HepG2 (cell line): ENCODE data around the gene C2. TPM values are rescaled to one million over a fixed set of nuclear protein-coding genes. Genes with fewer than 3 reads are reported as not detected.

Experiments used
- ATF7 ChIP-seq, 2 experiments: fragments of 450-650 bp in 1 of 2; sonication (generic) in 1 of 2; formaldehyde crosslinking in 1 of 2; IDR thresholded peaks; 2 replicates each; pipeline versions ENCODE4 v1.4.0 to v1.6.1; 2016 to 2020; ENCODE audit warnings: antibody characterized with exemption in 1 of 2, mild to moderate bottlenecking in 1 of 2, missing genetic modification reagents in 1 of 2
- FUBP1 ChIP-seq: sonication (generic); formaldehyde crosslinking; IDR thresholded peaks from 2 replicates; pipeline ENCODE4 v1.5.1; 2020; ENCODE audit warnings: missing genetic modification reagents, mild to moderate bottlenecking, borderline replicate concordance
- HNF4G ChIP-seq, 2 experiments: sonication (generic) in 1 of 2; formaldehyde crosslinking in 1 of 2; IDR thresholded peaks; 2 replicates each; pipeline versions ENCODE4 v1.4.0 to v1.6.1; 2011 to 2020; ENCODE audit warnings: borderline replicate concordance in 2 of 2, low read depth in 2 of 2, mild to moderate bottlenecking in 2 of 2, low read length in 1 of 2, missing genetic modification reagents in 1 of 2, moderate library complexity in 1 of 2
- NAIF1 ChIP-seq: sonication (generic); formaldehyde crosslinking; IDR thresholded peaks from 2 replicates; pipeline ENCODE4 v1.5.0; 2020; ENCODE audit warnings: mild to moderate bottlenecking, missing genetic modification reagents, borderline replicate concordance
- NR3C1 ChIP-seq: sonication (generic); formaldehyde crosslinking; IDR thresholded peaks from 2 replicates; pipeline ENCODE4 v1.4.0; 2020; ENCODE audit warnings: missing genetic modification reagents
- POLR2AphosphoS2 ChIP-seq: IDR thresholded peaks from 2 replicates; pipeline ENCODE4 v1.6.1; 2011; ENCODE audit warnings: low read depth, low read length, improper control_type of control experiment
- PPARG ChIP-seq: conservative IDR thresholded peaks from 2 replicates; pipeline ENCODE4 v1.6.1; 2016; ENCODE audit warnings: missing biosample characterization, missing genetic modification reagents
- RNF2 ChIP-seq: fragments of 450-650 bp; conservative IDR thresholded peaks from 2 replicates; pipeline ENCODE4 v1.6.1; 2016; ENCODE audit warnings: low read depth
- SAP130 ChIP-seq: IDR thresholded peaks from 2 replicates; pipeline ENCODE4 v1.6.1; 2016; ENCODE audit warnings: low read depth
- SCMH1 ChIP-seq: sonication (generic); formaldehyde crosslinking; IDR thresholded peaks from 2 replicates; pipeline ENCODE4 v1.9.0; 2021; ENCODE audit warnings: missing genetic modification reagents, mild to moderate bottlenecking, borderline replicate concordance
- SIN3B ChIP-seq: fragments of 150-350 bp; IDR thresholded peaks from 2 replicates; pipeline ENCODE4 v1.6.1; 2014; ENCODE audit warnings: low read length
- SNRNP70 ChIP-seq: fragments of 200-400 bp; formaldehyde crosslinking; IDR thresholded peaks from 2 replicates; pipeline ENCODE4 v1.6.1; 2017; ENCODE audit warnings: mild to moderate bottlenecking, low read depth, low read length, moderate library complexity
- THAP7 ChIP-seq: sonication (generic); formaldehyde crosslinking; IDR thresholded peaks from 2 replicates; pipeline ENCODE4 v1.8.1; 2023; ENCODE audit warnings: mild to moderate bottlenecking, missing genetic modification reagents
- ZBTB2 ChIP-seq: sonication (generic); formaldehyde crosslinking; IDR thresholded peaks from 2 replicates; pipeline ENCODE4 v1.8.0; 2022; ENCODE audit warnings: low read depth, missing genetic modification reagents
- ZBTB26 ChIP-seq: IDR thresholded peaks from 2 replicates; pipeline ENCODE4 v1.6.1; 2016; ENCODE audit warnings: missing compliant biosample characterization, missing genetic modification reagents, borderline replicate concordance
- ZFP36 ChIP-seq: fragments of 150-350 bp; IDR thresholded peaks from 2 replicates; pipeline ENCODE4 v1.6.1; 2018; ENCODE audit warnings: borderline replicate concordance, low read length, low read depth; ENCODE audit not compliant: partially characterized antibody
- ZFP91 ChIP-seq: sonication (generic); formaldehyde crosslinking; IDR thresholded peaks from 2 replicates; pipeline ENCODE4 v1.9.0; 2022; ENCODE audit warnings: missing genetic modification reagents, mild to moderate bottlenecking, borderline replicate concordance
- ZNF17 ChIP-seq: sonication (generic); formaldehyde crosslinking; IDR thresholded peaks from 2 replicates; pipeline ENCODE4 v1.5.0; 2020; ENCODE audit warnings: mild to moderate bottlenecking, missing genetic modification reagents
- ZNF225 ChIP-seq: sonication (generic); formaldehyde crosslinking; IDR thresholded peaks from 2 replicates; pipeline ENCODE4 v1.4.0; 2020; ENCODE audit warnings: mild to moderate bottlenecking, missing genetic modification reagents
- ZNF790 ChIP-seq: sonication (generic); formaldehyde crosslinking; IDR thresholded peaks from 2 replicates; pipeline ENCODE4 v1.8.0; 2022; ENCODE audit warnings: missing genetic modification reagents, mild to moderate bottlenecking, borderline replicate concordance
- polyA plus RNA-seq, 8 experiments: library from polyadenylated mRNA; depleted of rRNA in 3 of 8; stranded (reverse) in 7 of 8; unstranded in 1 of 8; fragments of >200 nt; fragmentation: Illumina TruSeq in 4 of 8; extraction: Trizol in 4 of 8; gene quantifications; 2 replicates each; pipeline versions ENCODE4 v1.2.1 to v1.2.3, GENCODE V29; 2011 to 2016; ENCODE audit warnings: low read depth in 4 of 8, missing spikeins in 1 of 8, mixed read lengths in 1 of 8; ENCODE audit not compliant: insufficient read depth in 1 of 8
- total RNA-seq, 5 experiments: library from RNA; depleted of rRNA; stranded (reverse); fragments of >200 nt; fragmentation: Illumina TruSeq; extraction: Trizol; gene quantifications; 2 replicates each; pipeline ENCODE4 v1.2.3, GENCODE V29; 2016; ENCODE audit warnings: low read depth in 1 of 5

Gene C2
- total and polyA plus RNA-seq, 2 of the 13 experiments (the other 11 are each of a cell fraction or from before 2014, with no cell fraction given) = 165 to 307 TPM

- TF ChIP-seq FUBP1 = no peak
- no peak for TF ChIP-seq SNRNP70
- TF ChIP-seq RNF2 = no peak
- no peak for TF ChIP-seq ZNF790 (CRISPR knock-in tag)
- TF ChIP-seq HNF4G (IDR thresholded peaks at IDR 0.05; ENCODE audit: borderline replicate concordance, low read depth, low read length) = no peak
- TF ChIP-seq HNF4G (CRISPR knock-in tag; IDR thresholded peaks at IDR 0.05; ENCODE audit: borderline replicate concordance, low read depth) = no peak
- TF ChIP-seq NAIF1 = no peak
- no peak for TF ChIP-seq NR3C1 (CRISPR knock-in tag)
- no peak for TF ChIP-seq THAP7
- TF ChIP-seq ZNF225 (CRISPR knock-in tag) = no peak
- TF ChIP-seq ZFP91 (CRISPR knock-in tag) = peak; percentile 99
- TF ChIP-seq ZBTB2 (CRISPR knock-in tag) = peak; percentile 96
- TF ChIP-seq SCMH1 (CRISPR knock-in tag) = no peak
- no peak; the same call in 1 of the 2 replicates for TF ChIP-seq SIN3B
- no peak for TF ChIP-seq POLR2AphosphoS2
- no peak for TF ChIP-seq ZNF17 (CRISPR knock-in tag)
- TF ChIP-seq ATF7 (IDR thresholded peaks at IDR 0.05) = no peak
- TF ChIP-seq ATF7 (CRISPR knock-in tag; IDR thresholded peaks at IDR 0.05) = no peak
- TF ChIP-seq SAP130 (CRISPR knock-in tag) = no peak; the same call in 1 of the 2 replicates
- TF ChIP-seq ZFP36 = no peak
- no peak; the same call in 1 of the 2 replicates for TF ChIP-seq ZBTB26 (CRISPR knock-in tag)
- no peak for TF ChIP-seq PPARG
Observed at GRCh38 chr6:31897612-31898382, 29.7 kb upstream of the C2 start, which contains the start of gene EHMT2 (continued).
